B cell (primary cell): ENCODE results near the gene HMG20B. TPM values are rescaled to one million over a fixed set of nuclear protein-coding genes. Genes with fewer than 3 reads are reported as not detected.

Experiments used
- ATAC-seq: fragments of 200-7000 bp; cut with Tn5 transposase; one replicate; pipeline ENCODE4 v1.10.0; 2021; ENCODE audit warnings: low read depth, mild to moderate bottlenecking, moderate number of reproducible peaks, moderate library complexity
- CTCF ChIA-PET: fragments of 350-600 bp; sonication (Branson Sonifier 250); formaldehyde crosslinking; loops from one replicate; lab custom pipeline; 2021; ENCODE audit warnings: antibody characterized with exemption, inconsistent platforms; lab: Charles Lee
- POLR2A ChIA-PET: fragments of 350-600 bp; sonication (Branson Sonifier 250); formaldehyde crosslinking; loops from one replicate; lab custom pipeline; 2021; ENCODE audit warnings: antibody characterized with exemption; lab: Charles Lee
- DNase-seq: peaks from one replicate; pipeline ENCODE4 v3.0.0; 2013
- H2AFZ ChIP-seq: 2 replicates; pipeline ENCODE4 v1.6.1; 2012; ENCODE audit warnings: mild to moderate bottlenecking, low read depth, low read length; ENCODE audit not compliant: insufficient read depth, poor library complexity, severe bottlenecking
- H3K27ac ChIP-seq, 2 donors: 1 replicate in 1 of 2; 2 replicates in 1 of 2; pipeline ENCODE4 v1.5.1; 2012 to 2013; ENCODE audit warnings: low read length in 2 of 2, mild to moderate bottlenecking in 2 of 2, moderate library complexity in 1 of 2
- H3K27me3 ChIP-seq, 4 experiments: fragments of 200-600 bp in 1 of 4; sonication (generic) in 1 of 4; replicated peaks in 1 of 4; 1 replicate in 2 of 4; 2 replicates in 2 of 4; pipeline versions ENCODE4 v1.6.1 to v1.7.0; 2013 to 2016; ENCODE audit warnings: low read length in 3 of 4, mild to moderate bottlenecking in 2 of 4, mixed read lengths in 1 of 4, moderate library complexity in 1 of 4; ENCODE audit not compliant: insufficient read depth in 4 of 4, control insufficient read depth in 3 of 4; ENCODE audit errors: control extremely low read depth in 1 of 4
- H3K36me3 ChIP-seq, 2 experiments: replicated peaks in 1 of 2; 1 replicate in 1 of 2; 2 replicates in 1 of 2; pipeline versions ENCODE4 v1.6.1 to v1.7.1; 2013; ENCODE audit warnings: low read length in 1 of 2; ENCODE audit not compliant: insufficient read depth in 2 of 2, control insufficient read depth in 1 of 2; ENCODE audit errors: control extremely low read depth in 1 of 2, extremely low read depth in 1 of 2
- H3K4me1 ChIP-seq, 2 donors: fragments of 200-600 bp in 1 of 2; sonication (generic) in 1 of 2; 1 replicate in 1 of 2; 2 replicates in 1 of 2; pipeline versions ENCODE4 v1.5.1 to v1.6.1; 2013 to 2017; ENCODE audit warnings: low read length in 2 of 2; ENCODE audit not compliant: control insufficient read depth in 2 of 2, insufficient read depth in 2 of 2
- H3K4me2 ChIP-seq: replicated peaks from 2 replicates; pipeline ENCODE3; 2012; ENCODE audit warnings: mild to moderate bottlenecking, low read depth, low read length; ENCODE audit not compliant: poor library complexity, severe bottlenecking
- H3K4me3 ChIP-seq, 5 experiments: fragments of 200-600 bp in 1 of 5; sonication (generic) in 1 of 5; 1 replicate in 3 of 5; 2 replicates in 2 of 5; pipeline versions ENCODE4 v1.5.1 to v1.7.0; 2011 to 2016; ENCODE audit warnings: low read length in 4 of 5, mild to moderate bottlenecking in 4 of 5, low read depth in 2 of 5, control low read depth in 1 of 5, moderate library complexity in 1 of 5; ENCODE audit not compliant: insufficient read depth in 1 of 5; ENCODE audit errors: control extremely low read depth in 1 of 5, extremely low read depth in 1 of 5
- H3K79me2 ChIP-seq: fragments of 200-600 bp; sonication (generic); one replicate; pipeline ENCODE4 v1.6.0; 2016; ENCODE audit warnings: low read length; ENCODE audit not compliant: control insufficient read depth, insufficient read depth
- H3K9ac ChIP-seq: fragments of 200-600 bp; sonication (generic); 2 replicates; pipeline ENCODE4 v1.6.1; 2017; ENCODE audit warnings: mild to moderate bottlenecking, low read length, moderate library complexity
- H3K9me3 ChIP-seq, 3 donors: one replicate each; pipeline versions ENCODE4 v1.6.1 to v1.7.1; 2013; ENCODE audit warnings: low read length in 2 of 3; ENCODE audit not compliant: control insufficient read depth in 2 of 3, insufficient read depth in 1 of 3; ENCODE audit errors: control extremely low read depth in 1 of 3
- H4K20me1 ChIP-seq: 2 replicates; pipeline ENCODE4 v1.6.0; 2012; ENCODE audit warnings: mild to moderate bottlenecking, low read length; ENCODE audit not compliant: insufficient read depth, control insufficient read depth, poor library complexity, severe bottlenecking
- H3K27ac Mint-ChIP-seq: one replicate; pipeline ENCODE4 v1.8.0; 2021; ENCODE audit warnings: mixed read lengths
- H3K27me3 Mint-ChIP-seq: one replicate; pipeline ENCODE4 v1.8.0; 2021; ENCODE audit warnings: mixed read lengths
- H3K4me1 Mint-ChIP-seq: one replicate; pipeline ENCODE4 v1.8.0; 2021; ENCODE audit warnings: mixed read lengths
- H3K4me3 Mint-ChIP-seq: one replicate; pipeline ENCODE4 v1.8.0; 2021; ENCODE audit warnings: mixed read lengths
- H3K9me3 Mint-ChIP-seq: one replicate; pipeline ENCODE4 v1.8.0; 2022; ENCODE audit warnings: mixed read lengths; ENCODE audit not compliant: insufficient read depth
- CTCF ChIP-seq: fragments of 200-600 bp; IDR thresholded peaks from one replicate; pipeline ENCODE4 v1.8.0; 2022; ENCODE audit warnings: antibody characterized with exemption, mild to moderate bottlenecking
- EZH2 ChIP-seq: IDR thresholded peaks from 2 replicates; pipeline ENCODE4 v1.6.1; 2012; ENCODE audit warnings: borderline replicate concordance, low read depth, mild to moderate bottlenecking, moderate library complexity, low read length; ENCODE audit not compliant: insufficient read depth, poor library complexity, severe bottlenecking
- WGBS: methylation state at CpG from one replicate; pipeline ENCODE4 v1.1.5; 2013; ENCODE audit warnings: missing lambda C conversion rate; ENCODE audit not compliant: insufficient coverage; 5-methylcytosine and 5-hydroxymethylcytosine counted together
- intact Hi-C: fragments of 100-400 bp; cut with micrococcal nuclease; formaldehyde crosslinking; loops from one replicate; pipeline ENCODE4 v1.10.0; 2022
- polyA plus RNA-seq: library from polyadenylated mRNA; depleted of rRNA; stranded (reverse); fragments of >200 nt; gene quantifications from 2 replicates; pipeline ENCODE4 v1.2.3, GENCODE V29; 2012
- total RNA-seq, 2 donors: library from RNA; stranded (reverse); fragments of 120-200 nt in 1 of 2; gene quantifications; 1 replicate in 1 of 2; 2 replicates in 1 of 2; pipeline versions ENCODE4 v1.2.3 to v1.2.4, GENCODE V29; 2013 to 2022

Gene HMG20B
- total and polyA plus RNA-seq, 2 donors (not counting 1 experiment from before 2014, with no cell fraction given) = 41.7 to 59.0 TPM

GRCh38 chr19:3538965-3539755 is 33.6 kb upstream of the HMG20B start, which contains the start of gene TEKTIP1:
Gene TEKTIP1, plus strand, starts transcription at chr19:3539174. Its CDS starts 4 bp downstream, at chr19:3539178.
- Mint-ChIP-seq H3K9me3 (no peaks in the 10 kb centered on the region), H3K4me1 (no peaks in the 10 kb centered on the region), H3K27me3 (no peaks in the 10 kb centered on the region), H3K4me3 (no peak within 1 kb of the TSS), H3K27ac (no peak within 1 kb of the TSS)
- ATAC-seq = no peak
- peaks cover 0 to 17% of the 10 kb centered on the region in 2 experiments for H3K36me3 ChIP-seq
- WGBS = 88% methylated on average over 25 of the region's 28 CpGs
- H3K4me3 ChIP-seq = no peak within 1 kb of the TSS
- ChIA-PET POLR2A (no interaction called here), CTCF (interaction anchor here (1.5 kb wide), 1 partner anchor 12 kb away, joined by 4 read pairs; no protein-coding TSS in a partner anchor)
- DNase-seq = no peak
- H4K20me1 ChIP-seq = peaks cover 19% of the 10 kb centered on the region
- H3K27ac ChIP-seq = no peak within 1 kb of the TSS
- no peaks in the 10 kb centered on the region for H3K27me3 ChIP-seq
- intact Hi-C loops = no loop called here
- H3K4me2 ChIP-seq = no peak within 1 kb of the TSS
- no peak for TF ChIP-seq CTCF
- no peak for TF ChIP-seq EZH2
- peaks cover 0 to 8% (median 0%) of the 10 kb centered on the region in 3 donors for H3K9me3 ChIP-seq
- H2AFZ ChIP-seq = no peak within 1 kb of the TSS
- H3K79me2 ChIP-seq = no peaks in the 10 kb centered on the region
- no peak within 1 kb of the TSS for H3K9ac ChIP-seq
- H3K4me1 ChIP-seq = no peaks in the 10 kb centered on the region

DNA sequence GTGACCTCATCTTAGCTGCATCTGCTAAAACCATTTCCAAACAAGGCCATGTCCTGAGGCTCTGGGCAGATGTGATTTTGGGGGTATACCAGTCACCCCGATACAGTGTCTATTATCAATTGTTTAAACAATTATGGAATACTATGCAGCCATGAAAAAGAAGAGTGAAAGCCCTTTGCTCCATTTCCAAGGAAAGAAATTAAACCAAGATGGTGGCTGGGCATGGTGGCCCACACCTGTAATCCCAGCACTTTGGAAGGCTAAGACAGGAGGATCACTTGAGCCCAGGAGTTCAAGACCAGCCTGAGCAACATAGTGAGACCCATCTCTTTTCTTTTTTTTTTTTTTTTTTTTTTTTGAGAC is 33.0 kb upstream of the HMG20B start:
- Histone ChIP-seq H3K4me1 (no peaks in the 10 kb centered on the region), H3K27ac (no peak overlapping the region), H2AFZ (no peak overlapping the region), H3K27me3 (no peaks in the 10 kb centered on the region), H3K36me3 (peaks cover 0 to 16% of the 10 kb centered on the region in 2 experiments), H3K4me2 (no peak overlapping the region), H3K9ac (no peak overlapping the region), H3K79me2 (peaks cover under 1% of the 10 kb centered on the region), H3K9me3 (peaks cover 0 to 8% (median 0%) of the 10 kb centered on the region in 3 donors), H3K4me3 (no peak overlapping the region), H4K20me1 (peaks cover 25% of the 10 kb centered on the region)
- no peak for DNase-seq
- ATAC-seq = no peak
- ChIA-PET CTCF (interaction anchor here (1.5 kb wide), 1 partner anchor 13 kb away, joined by 4 read pairs; no protein-coding TSS in a partner anchor), POLR2A (no interaction called here)
- WGBS = no CpG with 5 or more reads among the region's 1 CpG
- Mint-ChIP-seq H3K27ac (no peak overlapping the region), H3K27me3 (no peaks in the 10 kb centered on the region), H3K4me1 (no peaks in the 10 kb centered on the region), H3K9me3 (no peaks in the 10 kb centered on the region), H3K4me3 (no peak overlapping the region)
- TF ChIP-seq CTCF (no peak), EZH2 (no peak)
- intact Hi-C loops = no loop called here
